PC-9 (cell line): ENCODE data around the gene MLXIP.

Experiments
- CTCF ChIP-seq: fragments of 200-600 bp; sonication (generic); conservative IDR thresholded peaks from 2 replicates; pipeline ENCODE4 v1.6.1; 2017; ENCODE audit warnings: mixed run types, antibody characterized with exemption, mild to moderate bottlenecking, moderate library complexity
- EZH2 ChIP-seq: fragments of 200-600 bp; sonication (generic); IDR thresholded peaks from 2 replicates; pipeline ENCODE4 v1.8.0; 2017; ENCODE audit warnings: antibody characterized with exemption, low read depth

- TF ChIP-seq CTCF (no peak), EZH2 (no peak)
Measured at GRCh38 chr12:122159882-122160281, 81.3 kb downstream of the MLXIP start.
